Stimulated activated CD8-positive, alpha-beta memory T cell treated with anti-CD3 and anti-CD28 coated beads, Interleukin-7, amount 100 ng/mL, for 24 hours (primary cell): ENCODE measurements around the gene RAB40C.
A peak's percentile ranks its signal among the peaks of the same experiment; 100 is the strongest.
"Not testable (repeated sequence)": the region's sequence is repeated elsewhere in the genome, so short reads cannot be mapped to it uniquely, and the experiment has no call there.

Experiments used
- DNase-seq: peaks from one replicate; pipeline ENCODE4 v3.0.0-alpha.2; 2020; ENCODE audit warnings: low read depth

Gene RAB40C

DNA sequence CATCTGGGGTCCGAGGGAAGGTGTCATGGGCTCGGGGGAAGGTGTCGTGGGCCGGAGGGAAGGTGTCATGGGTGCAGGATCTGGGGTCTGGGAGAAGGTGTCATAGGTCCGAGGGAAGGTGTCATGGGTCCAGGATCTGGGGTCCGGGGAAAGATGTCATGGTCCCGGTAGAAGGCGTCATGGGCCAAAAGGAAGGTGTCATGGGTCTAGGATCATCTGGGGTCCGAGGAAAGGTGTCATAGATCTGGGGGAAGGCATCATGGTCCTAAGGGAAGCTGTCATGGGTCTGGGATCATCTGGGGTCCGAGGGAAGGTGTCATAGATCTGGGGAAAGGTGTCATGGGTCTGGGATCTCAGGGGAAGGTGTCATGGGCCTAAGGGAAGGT, 942 bp downstream of the RAB40C start:
- no peak for DNase-seq

- DNase-seq: no peak
These were observed 1.4 kb downstream of the RAB40C start for GRCh38 chr16:591231-591630.

DNA sequence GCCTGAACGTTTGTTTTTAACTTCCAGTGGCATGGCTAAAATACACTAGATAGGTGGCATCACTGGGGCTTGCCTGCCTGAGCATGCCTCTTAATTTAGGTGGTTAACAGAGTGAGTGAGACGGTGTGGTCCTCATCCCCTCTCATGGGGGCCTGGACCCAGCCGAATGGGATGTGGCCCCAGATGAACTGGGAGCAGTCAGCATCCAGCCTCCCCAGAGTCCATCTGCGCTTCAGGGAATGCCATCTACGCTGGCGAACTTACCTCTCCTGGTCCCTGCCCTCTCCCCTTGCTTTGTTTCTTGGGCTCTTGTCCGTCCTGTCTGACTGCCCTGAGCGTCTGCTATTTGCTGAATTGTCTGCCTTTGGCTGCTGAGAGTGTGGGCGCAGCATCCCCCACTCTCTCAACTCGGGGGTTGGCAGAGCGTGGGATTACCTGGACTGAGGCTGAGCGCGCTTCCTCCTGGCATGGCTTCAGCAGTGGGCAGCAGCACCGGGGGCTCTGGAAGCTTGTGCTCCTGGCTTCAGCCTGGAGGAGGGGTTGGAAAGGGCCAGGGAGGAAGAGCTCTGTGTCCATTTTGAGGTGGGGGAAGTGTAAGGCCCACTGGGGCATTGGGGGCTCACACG, 2.1 kb downstream of the RAB40C start:
- DNase-seq: no peak

- DNase-seq: no peak
These were observed 2.8 kb downstream of the RAB40C start for GRCh38 chr16:592518-593306.

- no peak for DNase-seq
These were observed 3.5 kb downstream of the RAB40C start for GRCh38 chr16:593406-593805.

- DNase-seq: no peak
These were observed 3.9 kb downstream of the RAB40C start for GRCh38 chr16:593807-594206.

- no peak for DNase-seq
These were observed 5.2 kb downstream of the RAB40C start for GRCh38 chr16:595094-595528.

DNA sequence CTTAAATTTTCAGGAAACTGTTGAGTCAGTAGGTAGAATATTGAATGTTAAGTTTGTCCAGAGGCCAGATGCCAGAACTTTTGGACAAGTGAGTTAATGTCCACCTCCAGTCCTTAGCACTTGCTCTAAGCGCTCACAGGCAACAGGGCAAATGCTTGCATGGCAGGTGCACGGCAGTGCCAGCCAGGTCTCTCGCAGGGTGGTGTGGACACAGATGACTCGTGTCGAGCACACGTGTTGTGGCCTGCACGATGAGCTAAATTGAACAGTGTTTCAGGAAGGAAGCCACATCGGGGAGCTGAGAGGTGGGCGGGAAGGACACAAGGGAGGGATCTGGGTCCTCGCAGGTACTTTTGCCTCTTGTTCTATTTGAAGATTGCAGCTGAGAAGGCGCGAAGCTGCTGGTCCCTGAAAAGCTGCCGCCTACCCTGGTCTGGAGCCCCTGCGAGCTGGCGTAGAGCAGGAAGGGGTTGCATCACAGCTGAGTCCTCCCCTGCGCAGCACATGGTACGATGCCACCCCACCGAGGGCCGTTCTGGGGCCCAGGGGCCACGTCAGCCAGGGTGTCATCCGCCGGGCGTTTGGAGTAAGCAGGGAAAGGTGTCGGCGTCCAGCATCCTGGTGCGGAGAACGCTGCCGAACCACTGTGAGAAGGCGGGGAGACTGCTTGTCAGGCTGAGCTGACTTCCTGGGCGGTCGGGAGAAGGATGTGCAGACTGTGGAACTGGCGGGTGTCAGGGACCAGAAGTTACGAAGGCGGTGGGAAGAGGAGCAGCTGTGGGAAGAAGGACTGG, 6.3 kb downstream of the RAB40C start:
- no peak for DNase-seq

DNA sequence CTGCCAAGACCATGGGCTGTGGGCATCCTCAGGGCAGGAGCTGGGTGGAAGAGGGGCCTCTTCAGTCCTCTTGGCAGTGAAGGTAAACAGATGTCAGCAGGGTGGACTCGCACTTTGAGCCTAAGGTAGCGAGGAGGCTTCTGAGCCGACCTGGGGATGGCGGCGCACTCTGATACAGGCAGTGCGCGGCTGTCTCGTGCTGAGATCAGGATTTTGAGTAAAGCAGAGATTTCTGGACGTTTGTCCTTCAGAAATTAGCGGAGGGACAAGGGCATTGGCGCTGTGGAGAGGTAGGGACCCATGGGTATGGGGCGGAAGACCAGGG, 6.8 kb downstream of the RAB40C start:
- no peak for DNase-seq

DNA sequence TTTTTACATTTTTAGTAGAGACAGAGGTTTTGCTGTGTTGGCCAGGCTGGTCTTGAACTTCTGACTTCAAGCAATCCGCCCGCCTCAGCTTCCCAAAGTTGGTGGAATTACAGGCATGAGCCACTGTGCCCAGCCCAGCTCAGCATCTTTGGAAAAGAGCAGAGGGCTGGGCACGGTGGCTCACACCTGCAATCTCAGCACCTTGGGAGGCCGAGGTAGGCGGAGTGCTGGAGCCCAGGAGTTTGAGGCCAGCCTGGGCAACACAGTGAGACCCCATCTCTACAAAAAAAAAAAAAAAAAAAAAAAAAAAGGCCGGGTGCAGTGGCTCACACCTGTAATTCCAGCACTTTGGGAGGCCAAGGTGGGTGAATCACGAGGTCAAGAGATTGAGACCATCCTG, 7.8 kb downstream of the RAB40C start:
- not testable (repeated sequence) for DNase-seq

GRCh38 chr16:598823-599739, 9.2 kb downstream of the RAB40C start:
- no peak for DNase-seq

- DNase-seq: no peak
These were observed 10.9 kb downstream of the RAB40C start for GRCh38 chr16:600781-601180.

GRCh38 chr16:603933-604332, 14.1 kb downstream of the RAB40C start:
- no peak for DNase-seq

DNA sequence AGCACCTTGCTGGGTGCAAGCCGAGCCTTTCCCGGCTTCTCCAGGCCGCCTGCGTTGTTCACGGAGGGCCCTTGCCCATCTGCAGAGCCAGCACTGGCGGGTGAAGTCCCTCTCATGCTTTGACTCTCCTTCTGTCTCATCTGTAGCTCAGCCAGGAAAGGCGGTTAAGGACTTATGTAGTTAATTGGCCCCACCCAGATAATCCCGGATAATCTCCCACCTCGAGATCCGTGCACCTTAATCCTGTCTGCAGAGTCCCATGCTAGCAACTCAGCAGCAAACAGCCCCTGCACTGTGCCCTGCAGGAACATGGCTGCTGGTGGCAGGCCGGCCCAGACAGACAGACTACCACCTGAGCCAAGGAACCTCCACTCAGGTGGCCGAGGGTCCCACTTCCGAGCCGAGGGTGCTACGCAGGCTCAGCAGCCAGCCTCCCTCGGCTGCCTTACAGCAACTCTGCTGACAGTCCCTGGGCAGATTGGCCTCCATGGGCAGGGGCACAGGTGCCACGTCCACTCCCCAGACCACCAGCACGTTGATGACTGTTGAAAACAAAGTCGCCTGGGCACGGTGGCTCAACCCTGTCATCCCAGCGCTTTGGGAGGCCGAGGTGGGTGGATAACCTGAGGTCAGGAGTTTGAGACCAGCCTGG, 16.9 kb downstream of the RAB40C start:
- DNase-seq: no peak

DNA sequence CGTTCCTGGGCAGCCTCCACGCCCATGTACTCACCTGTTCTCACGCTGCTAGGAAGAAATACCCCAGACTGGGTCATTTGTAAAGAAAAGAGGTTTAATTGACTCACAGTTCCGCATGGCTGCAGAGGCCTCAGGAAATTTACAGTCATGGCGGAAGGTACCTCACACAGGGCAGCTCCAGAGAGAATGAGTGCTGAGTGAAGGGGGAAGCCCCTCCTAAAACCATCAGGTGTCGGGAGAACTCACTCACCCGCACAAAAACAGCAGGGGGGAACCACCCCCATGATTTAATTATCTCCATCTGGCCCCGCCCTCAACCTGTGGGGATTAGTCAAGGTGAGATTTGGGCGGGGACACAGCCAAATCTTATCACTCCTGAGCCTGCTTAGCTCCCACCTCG, 18.2 kb downstream of the RAB40C start:
- no peak for DNase-seq

DNA sequence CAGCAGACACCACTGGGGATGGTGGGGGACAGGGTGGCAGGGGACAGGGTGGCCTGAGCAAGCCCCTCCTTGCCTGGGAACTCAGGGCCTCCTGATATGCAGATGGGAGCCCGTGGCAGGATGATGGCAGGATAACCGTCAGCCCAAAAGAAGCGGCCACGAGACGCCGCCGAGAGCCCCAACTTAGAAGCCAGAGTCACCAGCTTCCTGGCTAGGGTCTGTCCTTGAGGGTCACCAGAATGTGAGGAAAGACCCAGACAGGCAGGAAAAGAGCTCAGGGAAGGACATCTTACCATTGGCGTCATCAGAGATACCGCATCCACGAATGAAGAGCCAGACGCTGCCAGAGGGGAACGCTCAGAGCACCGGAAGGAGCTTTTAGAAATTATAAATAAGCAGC, 19.4 kb downstream of the RAB40C start:
- no peak for DNase-seq

GRCh38 chr16:609984-610383, 20.1 kb downstream of the RAB40C start:
- no peak for DNase-seq

GRCh38 chr16:610513-611381, 20.9 kb downstream of the RAB40C start:
- peak; percentile 38 for DNase-seq

- no peak for DNase-seq
These were observed 25.3 kb downstream of the RAB40C start for GRCh38 chr16:615122-615521.

- DNase-seq: no peak
These were observed 27.1 kb downstream of the RAB40C start for GRCh38 chr16:616733-617586.
